Muscle layer of colon (tissue), 2 donors: ENCODE results near the gene YWHAE.

Source experiments
- H3K27ac ChIP-seq: one replicate; pipeline ENCODE4 v1.7.0; 2013; ENCODE audit warnings: low read depth, mild to moderate bottlenecking, low read length, moderate library complexity
- H3K27me3 ChIP-seq, 2 donors: one replicate each; pipeline ENCODE4 v1.7.0; 2013; ENCODE audit warnings: low read length in 2 of 2, mild to moderate bottlenecking in 2 of 2; ENCODE audit not compliant: insufficient read depth in 2 of 2, control insufficient read depth in 1 of 2
- H3K36me3 ChIP-seq: one replicate; pipeline ENCODE4 v1.7.0; 2013; ENCODE audit warnings: mild to moderate bottlenecking, low read length; ENCODE audit not compliant: insufficient read depth
- H3K4me1 ChIP-seq: one replicate; pipeline ENCODE4 v1.7.0; 2013; ENCODE audit warnings: mild to moderate bottlenecking, low read length; ENCODE audit not compliant: insufficient read depth
- H3K4me3 ChIP-seq, 2 donors: one replicate each; pipeline ENCODE4 v1.7.0; 2013; ENCODE audit warnings: low read length in 2 of 2, low read depth in 1 of 2, mild to moderate bottlenecking in 1 of 2, moderate library complexity in 1 of 2
- H3K9ac ChIP-seq: one replicate; pipeline ENCODE4 v1.7.0; 2013; ENCODE audit warnings: low read length
- H3K9me3 ChIP-seq: one replicate; pipeline ENCODE4 v1.7.0; 2013; ENCODE audit warnings: mild to moderate bottlenecking, low read length
- donor health status: abdominal sarcoma.
- donor health status: Adenocarcinoma of cecum.

YWHAE gene

DNA sequence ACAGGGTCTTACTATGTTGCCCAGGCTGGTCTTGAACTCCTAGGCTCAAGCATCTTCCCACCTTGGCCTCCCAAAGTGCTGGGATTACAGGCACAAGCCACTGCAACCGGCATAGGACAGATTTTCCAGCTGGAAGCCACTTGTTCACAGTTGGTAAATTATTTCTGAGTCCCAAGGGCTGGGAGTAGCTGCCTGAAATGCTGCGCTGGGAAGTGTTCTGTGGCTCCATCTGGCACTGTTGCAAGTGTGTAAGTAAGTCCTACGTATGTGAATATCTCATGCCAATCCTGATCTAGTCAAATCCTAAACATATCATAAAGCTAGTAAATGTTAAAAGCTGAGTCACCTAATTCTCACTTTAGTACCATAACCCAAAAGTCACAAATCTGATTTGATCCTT is 48.1 kb downstream of the YWHAE start:
- no peaks in the 10 kb centered on the region for H3K9me3 ChIP-seq
- no peaks in the 10 kb centered on the region for H3K27me3 ChIP-seq
- no peak overlapping the region for H3K9ac ChIP-seq
- H3K4me3 ChIP-seq, result no peak overlapping the region
- peaks cover 35% of the 10 kb centered on the region for H3K36me3 ChIP-seq
- H3K4me1 ChIP-seq, result peaks cover 11% of the 10 kb centered on the region
- H3K27ac ChIP-seq, result no peak overlapping the region

DNA sequence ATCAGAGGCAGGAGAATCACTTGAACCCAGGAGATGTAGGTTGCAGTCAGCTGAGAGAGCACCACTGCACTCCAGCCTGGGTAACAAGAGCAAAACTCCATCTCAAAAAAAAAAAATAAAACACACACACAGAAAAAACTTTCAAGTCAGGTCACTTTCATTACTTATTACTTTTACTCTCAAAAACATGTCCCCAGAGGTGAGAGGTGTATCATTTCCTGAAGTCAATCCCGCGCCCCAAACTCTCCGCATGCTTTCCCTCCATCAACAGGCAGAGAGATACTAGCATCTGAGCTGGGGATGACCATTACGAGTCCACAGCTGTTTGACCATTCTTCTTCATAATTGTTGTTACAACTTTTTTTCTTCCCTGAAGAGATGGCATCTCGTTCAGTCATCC is 48.7 kb downstream of the YWHAE start:
- Histone ChIP-seq H3K4me3 (no peak overlapping the region), H3K4me1 (peaks cover 14% of the 10 kb centered on the region), H3K27me3 (no peaks in the 10 kb centered on the region), H3K9me3 (no peaks in the 10 kb centered on the region), H3K9ac (no peak overlapping the region), H3K36me3 (peaks cover 31% of the 10 kb centered on the region), H3K27ac (no peak overlapping the region)

DNA sequence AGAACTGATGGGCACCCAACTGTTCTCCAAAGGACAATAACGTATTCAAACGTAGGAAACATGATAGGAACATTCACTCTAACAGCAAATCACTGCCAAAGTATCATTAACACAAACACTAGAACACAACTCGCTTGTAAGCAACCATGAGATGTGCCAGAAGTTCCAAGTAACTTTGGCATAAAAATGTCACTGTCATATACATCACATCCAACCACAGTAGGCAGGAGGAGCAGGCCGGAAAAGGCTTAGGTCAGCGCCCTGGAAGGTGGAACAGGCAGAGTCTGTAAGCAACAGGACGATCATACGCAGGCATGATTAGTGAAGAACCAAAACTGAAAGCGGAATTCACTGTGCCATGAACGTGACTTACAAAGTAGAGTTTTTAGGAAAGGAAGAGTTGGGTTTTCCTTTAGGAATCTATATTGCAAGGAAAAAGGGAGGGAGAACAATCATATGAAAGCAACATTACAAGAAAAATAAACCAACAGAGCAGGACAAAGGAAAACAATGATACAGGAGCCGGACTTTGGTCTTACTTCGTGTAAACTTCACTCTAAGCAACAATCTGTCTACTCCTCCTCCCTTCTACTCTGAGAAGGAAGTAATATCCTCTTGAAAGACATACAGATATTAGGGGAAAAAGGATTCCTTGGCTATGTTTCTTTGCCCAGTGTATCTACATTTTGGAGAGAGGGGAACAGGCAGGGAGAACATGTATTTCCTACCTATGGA is 52.3 kb downstream of the YWHAE start:
- Histone ChIP-seq H3K9ac (peak overlapping the region; percentile 46), H3K9me3 (no peaks in the 10 kb centered on the region), H3K4me3 (peak overlapping the region in 1 of 2 donors; percentile 41), H3K36me3 (peaks cover 31% of the 10 kb centered on the region), H3K27ac (no peak overlapping the region), H3K27me3 (no peaks in the 10 kb centered on the region), H3K4me1 (peaks cover 24% of the 10 kb centered on the region)

DNA sequence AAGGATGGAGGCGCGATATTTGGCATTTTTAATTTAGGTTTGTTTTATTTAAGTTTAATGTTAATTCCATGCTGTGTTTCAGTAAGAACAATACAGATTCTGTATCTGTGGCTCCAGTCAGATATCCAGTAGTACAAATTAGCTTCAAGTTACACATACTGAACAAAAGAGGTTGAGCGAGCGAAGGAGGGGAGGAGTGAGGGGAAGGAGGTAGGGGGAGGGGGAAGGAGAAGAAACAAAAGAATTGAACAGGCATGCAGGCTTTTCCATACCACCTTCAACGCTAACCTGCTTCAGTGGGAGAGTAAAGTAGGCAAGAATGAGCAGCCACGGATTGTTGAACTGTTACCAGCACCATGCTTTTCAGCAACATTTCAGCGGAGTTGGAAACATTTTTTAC is 55.5 kb downstream of the YWHAE start:
- no peak overlapping the region for H3K4me3 ChIP-seq
- H3K27ac ChIP-seq, result no peak overlapping the region
- no peak overlapping the region for H3K9ac ChIP-seq
- peaks cover 19% of the 10 kb centered on the region for H3K4me1 ChIP-seq
- H3K9me3 ChIP-seq, result no peaks in the 10 kb centered on the region
- peaks cover 19% of the 10 kb centered on the region for H3K36me3 ChIP-seq
- no peaks in the 10 kb centered on the region for H3K27me3 ChIP-seq

DNA sequence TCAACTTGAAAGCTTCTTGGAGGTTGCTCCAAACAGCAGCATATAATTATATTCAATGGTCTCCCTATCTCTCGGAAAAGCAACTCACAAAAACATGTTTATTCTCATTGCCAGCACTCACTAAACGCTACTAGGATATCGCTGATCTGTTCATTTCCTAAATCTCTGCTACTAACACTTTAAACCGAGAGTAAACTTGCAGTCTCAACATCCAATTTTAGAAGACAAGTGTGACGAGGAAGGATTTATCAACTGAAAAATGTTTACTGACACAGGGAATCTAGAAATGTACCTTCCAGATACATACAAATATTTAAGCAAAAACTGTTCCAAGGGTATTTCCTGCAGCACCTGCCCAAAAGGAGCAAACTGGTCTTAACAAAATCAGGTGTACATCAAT is 56.5 kb downstream of the YWHAE start:
- peaks cover 19% of the 10 kb centered on the region for H3K36me3 ChIP-seq
- H3K9ac ChIP-seq, result no peak overlapping the region
- no peak overlapping the region for H3K27ac ChIP-seq
- H3K4me1 ChIP-seq, result peaks cover 19% of the 10 kb centered on the region
- H3K9me3 ChIP-seq, result no peaks in the 10 kb centered on the region
- H3K27me3 ChIP-seq, result no peaks in the 10 kb centered on the region
- no peak overlapping the region for H3K4me3 ChIP-seq

DNA sequence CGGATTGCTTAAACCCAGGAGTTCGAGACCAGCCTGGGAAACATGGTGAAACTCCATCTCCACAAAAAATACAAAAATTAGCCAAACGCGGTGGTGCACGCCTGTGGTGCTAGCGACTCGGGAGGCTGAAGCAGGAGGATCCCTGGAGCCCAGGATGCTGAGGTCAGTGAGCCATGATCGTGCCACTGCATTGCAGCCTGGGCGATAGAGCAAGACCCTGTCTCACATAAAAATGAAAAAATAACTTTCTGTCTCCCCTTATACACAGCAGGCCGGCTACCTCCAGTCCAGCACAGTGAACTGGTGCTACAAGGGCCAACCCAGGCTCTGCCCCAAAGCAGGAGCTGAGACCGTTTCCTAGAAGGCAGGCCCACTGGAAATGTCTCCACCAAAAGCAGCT is 59.7 kb downstream of the YWHAE start:
- Histone ChIP-seq H3K9ac (no peak overlapping the region), H3K4me3 (no peak overlapping the region), H3K4me1 (peaks cover under 1% of the 10 kb centered on the region), H3K27me3 (no peaks in the 10 kb centered on the region), H3K27ac (no peak overlapping the region), H3K36me3 (peaks cover 19% of the 10 kb centered on the region), H3K9me3 (no peaks in the 10 kb centered on the region)

DNA sequence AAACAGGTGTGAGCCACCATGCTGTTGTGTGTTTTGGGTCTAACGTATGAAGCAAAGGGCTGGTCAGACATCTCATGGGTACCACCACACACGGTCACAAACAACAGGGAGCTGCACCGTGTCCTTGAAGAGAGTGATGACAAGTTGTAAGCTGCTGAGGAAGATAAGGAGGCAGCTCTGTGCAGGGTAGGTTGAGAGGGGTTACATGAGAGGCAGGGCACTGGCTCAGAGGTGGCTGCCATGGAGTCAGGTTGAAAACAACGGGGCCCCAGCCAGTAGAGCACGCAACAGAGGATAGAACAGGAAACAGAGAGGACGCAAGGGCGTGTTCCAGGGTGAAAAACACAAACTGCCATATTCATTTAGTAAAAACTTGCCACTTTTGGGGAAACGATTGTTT is 68.3 kb downstream of the YWHAE start:
- peaks cover 4% of the 10 kb centered on the region for H3K4me1 ChIP-seq
- no peaks in the 10 kb centered on the region for H3K36me3 ChIP-seq
- no peaks in the 10 kb centered on the region for H3K27me3 ChIP-seq
- H3K27ac ChIP-seq, result no peak overlapping the region
- H3K9me3 ChIP-seq, result no peaks in the 10 kb centered on the region
- no peak overlapping the region for H3K4me3 ChIP-seq
- no peak overlapping the region for H3K9ac ChIP-seq

DNA sequence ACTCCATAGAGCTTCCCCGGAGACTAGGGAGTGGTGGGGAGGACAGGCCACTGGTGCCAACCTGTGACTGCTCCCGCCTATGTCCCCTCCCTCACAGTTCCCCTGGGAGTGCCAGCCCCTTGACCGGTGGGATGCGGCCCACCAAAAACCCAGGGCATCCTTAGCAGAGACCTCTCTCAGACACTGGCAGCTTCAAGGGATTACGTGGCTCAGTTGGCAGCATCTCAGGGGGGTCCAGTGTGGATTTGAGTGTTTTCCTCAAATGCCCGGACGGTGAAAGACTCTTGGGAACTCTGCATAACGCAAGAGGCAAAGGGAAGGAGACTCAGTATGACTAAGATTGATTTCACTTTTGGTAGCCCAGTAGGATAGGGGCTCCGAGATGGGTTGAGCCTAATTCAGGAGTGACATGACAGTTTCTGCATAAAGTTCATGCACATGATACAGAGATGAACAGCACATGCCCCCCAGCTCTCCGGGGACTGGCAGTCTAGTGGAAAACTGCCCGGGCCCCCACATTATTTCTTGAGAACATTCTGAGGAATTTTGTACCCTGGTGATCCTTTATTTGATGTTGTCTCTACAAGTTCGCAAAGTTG is 70.2 kb downstream of the YWHAE start:
- no peak overlapping the region for H3K4me3 ChIP-seq
- H3K27me3 ChIP-seq, result no peaks in the 10 kb centered on the region
- no peaks in the 10 kb centered on the region for H3K9me3 ChIP-seq
- H3K4me1 ChIP-seq, result peaks cover 4% of the 10 kb centered on the region
- H3K36me3 ChIP-seq, result no peaks in the 10 kb centered on the region
- no peak overlapping the region for H3K9ac ChIP-seq
- no peak overlapping the region for H3K27ac ChIP-seq

DNA sequence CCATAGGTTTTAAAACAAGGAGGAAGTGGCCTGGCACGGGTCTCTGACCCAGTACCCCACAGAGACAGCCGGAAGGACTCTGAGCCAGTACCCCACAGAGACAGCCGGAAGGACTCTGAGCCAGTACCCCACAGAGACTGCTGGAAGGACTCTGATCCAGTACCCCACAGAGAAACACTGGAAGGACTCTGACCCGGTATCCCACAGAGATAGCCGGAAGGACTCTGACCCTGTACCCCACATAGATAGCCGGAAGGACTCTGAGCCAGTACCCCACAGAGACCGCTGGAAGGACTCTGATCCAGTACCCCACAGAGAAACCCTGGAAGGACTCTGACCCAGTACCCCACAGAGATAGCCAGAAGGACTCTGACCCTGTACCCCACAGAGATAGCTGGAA is 71.6 kb downstream of the YWHAE start:
- no peak overlapping the region for H3K9ac ChIP-seq
- no peaks in the 10 kb centered on the region for H3K27me3 ChIP-seq
- no peaks in the 10 kb centered on the region for H3K36me3 ChIP-seq
- H3K27ac ChIP-seq, result no peak overlapping the region
- H3K4me3 ChIP-seq, result no peak overlapping the region
- peaks cover 4% of the 10 kb centered on the region for H3K4me1 ChIP-seq
- no peaks in the 10 kb centered on the region for H3K9me3 ChIP-seq

DNA sequence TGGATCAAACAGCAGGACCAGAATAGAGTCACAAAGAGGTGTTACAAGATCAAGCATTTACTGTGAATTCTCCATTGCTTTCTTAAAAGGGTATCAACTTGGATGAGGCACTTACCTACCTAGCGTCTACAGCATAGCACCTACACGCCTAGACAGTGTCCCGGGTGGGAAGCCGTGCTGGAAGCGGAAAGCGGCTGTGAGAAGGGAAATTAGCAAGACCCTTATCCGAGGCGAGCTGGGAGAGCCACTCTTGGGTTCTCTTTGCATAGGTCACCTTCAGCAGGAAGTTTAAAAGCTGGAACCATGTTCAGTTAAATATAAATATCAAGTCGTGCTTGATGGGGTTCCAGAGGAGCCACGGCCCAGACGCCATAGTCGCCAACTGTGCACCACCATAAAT is 74.3 kb downstream of the YWHAE start:
- Histone ChIP-seq H3K4me1 (no peaks in the 10 kb centered on the region), H3K27me3 (no peaks in the 10 kb centered on the region), H3K4me3 (no peak overlapping the region), H3K27ac (no peak overlapping the region), H3K9me3 (no peaks in the 10 kb centered on the region), H3K36me3 (no peaks in the 10 kb centered on the region), H3K9ac (no peak overlapping the region)

DNA sequence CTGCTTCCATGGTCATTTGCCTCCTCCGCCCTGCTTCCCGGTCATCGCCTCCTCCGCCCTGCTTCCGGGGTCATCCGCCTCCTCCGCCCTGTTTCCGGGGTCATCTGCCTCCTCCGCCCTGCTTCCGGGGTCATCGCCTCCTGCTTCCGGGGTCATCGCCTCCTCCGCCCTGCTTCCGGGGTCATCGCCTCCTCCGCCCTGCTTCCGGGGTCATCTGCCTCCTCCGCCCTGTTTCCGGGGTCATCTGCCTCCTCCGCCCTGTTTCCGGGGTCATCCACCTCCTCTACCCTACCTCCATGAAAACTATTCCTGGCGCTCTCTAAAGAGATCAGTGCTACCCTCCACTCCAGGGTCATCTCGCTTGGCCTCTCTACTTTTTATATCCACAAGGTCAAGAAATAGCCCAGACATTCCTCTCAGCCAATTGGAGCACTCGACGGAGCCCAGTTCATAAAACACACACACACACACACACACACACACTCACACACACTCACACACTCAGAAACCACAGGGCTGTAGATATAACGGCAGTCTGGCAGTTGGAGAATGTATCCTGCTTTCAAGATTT is 75.7 kb downstream of the YWHAE start:
- Histone ChIP-seq H3K36me3 (no peaks in the 10 kb centered on the region), H3K4me1 (no peaks in the 10 kb centered on the region), H3K27me3 (no peaks in the 10 kb centered on the region), H3K27ac (no peak overlapping the region), H3K9me3 (no peaks in the 10 kb centered on the region), H3K4me3 (no peak overlapping the region), H3K9ac (no peak overlapping the region)

DNA sequence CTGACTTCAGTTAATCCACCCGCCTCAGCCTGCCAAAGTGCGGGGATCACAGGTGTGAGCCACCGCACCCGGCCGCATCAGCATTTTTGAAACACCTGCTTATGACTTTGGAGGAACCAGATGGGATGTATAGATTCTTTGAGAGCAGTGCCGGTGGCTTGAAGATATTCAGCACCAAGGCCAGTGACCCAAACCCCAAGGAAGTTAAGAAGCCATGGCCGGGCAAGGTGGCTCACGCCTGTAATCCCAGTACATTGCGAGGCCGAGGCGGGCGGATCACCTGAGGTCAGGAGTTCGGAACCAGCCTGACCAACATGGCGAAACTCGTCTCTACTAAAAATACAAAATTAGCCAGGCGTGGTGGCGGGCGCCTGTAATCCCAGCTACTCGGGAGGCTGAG is 76.7 kb downstream of the YWHAE start:
- Histone ChIP-seq H3K9me3 (no peaks in the 10 kb centered on the region), H3K4me1 (no peaks in the 10 kb centered on the region), H3K4me3 (no peak overlapping the region), H3K9ac (no peak overlapping the region), H3K27me3 (no peaks in the 10 kb centered on the region), H3K36me3 (no peaks in the 10 kb centered on the region), H3K27ac (no peak overlapping the region)
